Measurements from ENCODE around the gene ANXA10. TPM values are rescaled to one million over a fixed set of nuclear protein-coding genes. Genes with fewer than 3 reads are reported as not detected.
A peak's percentile ranks its signal among the peaks of the same experiment; 100 is the strongest.

The ANXA10 gene
- total RNA-seq, 1 experiment from 2014 or later = 0.47 TPM

DNA sequence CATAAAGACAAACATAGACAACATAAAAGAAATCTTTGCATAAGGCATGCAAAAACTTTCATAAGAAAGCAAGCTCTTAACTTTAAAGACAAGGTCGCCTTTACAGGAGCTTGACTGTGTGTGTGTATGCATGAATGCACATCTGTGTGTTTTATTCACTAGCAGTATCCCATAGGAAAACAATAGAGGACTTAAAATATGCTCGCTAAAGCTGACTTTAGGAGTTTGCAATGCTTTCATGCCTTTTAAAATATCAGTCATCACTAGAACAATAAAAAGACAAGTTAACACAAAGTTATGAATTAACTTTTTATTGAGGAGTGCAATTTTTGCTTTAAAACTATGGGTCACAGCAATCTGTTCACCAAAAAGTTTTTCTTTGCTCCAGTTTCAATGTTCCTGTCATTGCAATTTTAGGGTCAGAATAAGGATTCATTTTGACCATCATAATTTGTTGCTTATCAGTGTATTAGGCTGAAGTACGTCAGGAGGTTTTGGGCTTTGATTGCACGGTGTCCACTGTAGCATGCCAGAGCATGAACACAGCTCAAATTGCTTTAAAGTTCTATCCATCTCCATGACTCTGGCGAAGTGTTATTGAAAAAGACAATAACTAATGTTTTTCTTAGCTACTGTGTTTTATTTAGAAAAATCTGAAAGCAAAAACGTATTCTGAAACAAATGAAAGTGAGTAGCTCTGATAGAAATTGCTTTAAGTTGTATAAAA, 36.9 kb downstream of the ANXA10 start:
- Histone ChIP-seq H2AFZ (ENCODE audit: low read length) (no peak overlapping the region), H3K27me3 (ENCODE audit: low read length) (no peaks in the 10 kb centered on the region), H3K79me2 (ENCODE audit: low read length) (no peaks in the 10 kb centered on the region), H4K20me1 (ENCODE audit: low read length) (no peaks in the 10 kb centered on the region), H3F3A (ENCODE audit: low read length, unreplicated experiment) (peaks cover 4% of the 10 kb centered on the region), H3K27ac (ENCODE audit: low read length) (peak overlapping the region; percentile 32), H3K4me1 (ENCODE audit: insufficient read depth, low read length) (peaks cover 42% of the 10 kb centered on the region), H3K4me3 (ENCODE audit: low read length) (no peak overlapping the region), H3K4me2 (ENCODE audit: low read length) (peak overlapping the region; percentile 24; the same call in 1 of the 2 replicates), H3K9ac (ENCODE audit: low read length) (no peak overlapping the region), H3K9me3 (ENCODE audit: low read length) (no peaks in the 10 kb centered on the region), H3K36me3 (ENCODE audit: low read depth, low read length) (no peaks in the 10 kb centered on the region), H3K9me2 (replicated peaks; ENCODE audit: low read length) (no peaks in the 10 kb centered on the region)
- ChIA-PET CTCF (interaction anchor here (0.6 kb wide), 1 partner anchor 20 kb away, joined by 4 read pairs; no protein-coding TSS in a partner anchor), POLR2A (ENCODE audit: unreplicated experiment) (no interaction called here)
- DNase-seq (no peak), ATAC-seq (no peak; the same call in 1 of the 2 replicates)
- BruUV-seq (replicated peaks) = no TSS peak
- intact Hi-C loops (cut with micrococcal nuclease) = no loop called here
- TF ChIP-seq, protein P1, sequence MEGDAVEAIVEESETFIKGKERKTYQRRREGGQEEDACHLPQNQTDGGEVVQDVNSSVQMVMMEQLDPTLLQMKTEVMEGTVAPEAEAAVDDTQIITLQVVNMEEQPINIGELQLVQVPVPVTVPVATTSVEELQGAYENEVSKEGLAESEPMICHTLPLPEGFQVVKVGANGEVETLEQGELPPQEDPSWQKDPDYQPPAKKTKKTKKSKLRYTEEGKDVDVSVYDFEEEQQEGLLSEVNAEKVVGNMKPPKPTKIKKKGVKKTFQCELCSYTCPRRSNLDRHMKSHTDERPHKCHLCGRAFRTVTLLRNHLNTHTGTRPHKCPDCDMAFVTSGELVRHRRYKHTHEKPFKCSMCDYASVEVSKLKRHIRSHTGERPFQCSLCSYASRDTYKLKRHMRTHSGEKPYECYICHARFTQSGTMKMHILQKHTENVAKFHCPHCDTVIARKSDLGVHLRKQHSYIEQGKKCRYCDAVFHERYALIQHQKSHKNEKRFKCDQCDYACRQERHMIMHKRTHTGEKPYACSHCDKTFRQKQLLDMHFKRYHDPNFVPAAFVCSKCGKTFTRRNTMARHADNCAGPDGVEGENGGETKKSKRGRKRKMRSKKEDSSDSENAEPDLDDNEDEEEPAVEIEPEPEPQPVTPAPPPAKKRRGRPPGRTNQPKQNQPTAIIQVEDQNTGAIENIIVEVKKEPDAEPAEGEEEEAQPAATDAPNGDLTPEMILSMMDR (conservative IDR thresholded peaks at IDR 0.05; ENCODE audit: low read depth, low read length) = no peak
- TF ChIP-seq EZH2phosphoT487 (IDR thresholded peaks at IDR 0.05; ENCODE audit: borderline replicate concordance, low read length) = no peak
- no peak for TF ChIP-seq EZH2 (IDR thresholded peaks at IDR 0.05; ENCODE audit: low read length, unreplicated experiment)

- ChIA-PET POLR2A (ENCODE audit: unreplicated experiment) (no interaction called here), CTCF (no interaction called here)
- Histone ChIP-seq H3K36me3 (ENCODE audit: low read depth, low read length) (no peaks in the 10 kb centered on the region), H3K4me3 (ENCODE audit: low read length) (no peak overlapping the region), H3K79me2 (ENCODE audit: low read length) (no peaks in the 10 kb centered on the region), H3K9me2 (replicated peaks; ENCODE audit: low read length) (no peaks in the 10 kb centered on the region), H2AFZ (ENCODE audit: low read length) (no peak overlapping the region), H3K9ac (ENCODE audit: low read length) (no peak overlapping the region), H3K27me3 (ENCODE audit: low read length) (no peaks in the 10 kb centered on the region), H3K4me1 (ENCODE audit: insufficient read depth, low read length) (peaks cover 37% of the 10 kb centered on the region), H3K4me2 (ENCODE audit: low read length) (no peak overlapping the region), H3F3A (ENCODE audit: low read length, unreplicated experiment) (no peaks in the 10 kb centered on the region), H4K20me1 (ENCODE audit: low read length) (no peaks in the 10 kb centered on the region), H3K27ac (ENCODE audit: low read length) (no peak overlapping the region), H3K9me3 (ENCODE audit: low read length) (no peaks in the 10 kb centered on the region)
- no TSS peak for BruUV-seq (replicated peaks)
- intact Hi-C loops (cut with micrococcal nuclease) = no loop called here
- TF ChIP-seq, protein P1 (conservative IDR thresholded peaks at IDR 0.05; ENCODE audit: low read depth, low read length) = no peak
- TF ChIP-seq EZH2 (IDR thresholded peaks at IDR 0.05; ENCODE audit: low read length, unreplicated experiment) (no peak), EZH2phosphoT487 (IDR thresholded peaks at IDR 0.05; ENCODE audit: borderline replicate concordance, low read length) (no peak)
- DNase-seq = no peak
- ATAC-seq = no peak
These were observed 37.5 kb downstream of the ANXA10 start for GRCh38 chr4:168129802-168130201.

DNA sequence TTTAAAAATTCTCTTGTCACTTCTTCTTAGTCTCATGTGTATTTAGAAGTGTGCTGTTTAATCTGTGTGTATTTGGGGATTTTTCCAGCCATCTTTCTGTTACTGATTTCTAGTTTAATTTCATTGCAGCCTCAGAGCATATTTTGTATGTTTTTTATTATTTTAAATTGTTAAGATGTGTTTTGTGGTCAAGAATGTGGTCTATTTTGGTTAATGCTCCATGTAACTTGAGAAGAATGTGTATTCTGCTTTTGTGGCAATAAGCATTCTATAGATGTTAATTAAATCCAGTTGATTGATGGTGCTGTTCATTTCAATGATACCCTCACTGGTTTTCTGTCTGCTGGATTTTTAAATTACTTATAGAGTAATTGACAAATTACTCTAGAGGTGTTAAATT, 38.9 kb downstream of the ANXA10 start:
- Histone ChIP-seq H3K36me3 (ENCODE audit: low read depth, low read length) (no peaks in the 10 kb centered on the region), H4K20me1 (ENCODE audit: low read length) (no peaks in the 10 kb centered on the region), H3K79me2 (ENCODE audit: low read length) (no peaks in the 10 kb centered on the region), H3K27ac (ENCODE audit: low read length) (no peak overlapping the region), H2AFZ (ENCODE audit: low read length) (no peak overlapping the region), H3F3A (ENCODE audit: low read length, unreplicated experiment) (no peaks in the 10 kb centered on the region), H3K4me3 (ENCODE audit: low read length) (no peak overlapping the region), H3K27me3 (ENCODE audit: low read length) (no peaks in the 10 kb centered on the region), H3K9me2 (replicated peaks; ENCODE audit: low read length) (no peaks in the 10 kb centered on the region), H3K9ac (ENCODE audit: low read length) (no peak overlapping the region), H3K9me3 (ENCODE audit: low read length) (no peaks in the 10 kb centered on the region), H3K4me2 (ENCODE audit: low read length) (no peak overlapping the region), H3K4me1 (ENCODE audit: insufficient read depth, low read length) (peaks cover 27% of the 10 kb centered on the region)
- BruUV-seq (replicated peaks) = no TSS peak
- POLR2A ChIA-PET (ENCODE audit: unreplicated experiment) = no interaction called here
- DNase-seq (no peak), ATAC-seq (no peak)
- CTCF ChIA-PET = no interaction called here
- intact Hi-C loops (cut with micrococcal nuclease) = no loop called here
- TF ChIP-seq, protein P1 (conservative IDR thresholded peaks at IDR 0.05; ENCODE audit: low read depth, low read length) = no peak
- no peak for TF ChIP-seq EZH2 (IDR thresholded peaks at IDR 0.05; ENCODE audit: low read length, unreplicated experiment)

Data from PC-3 (cell line).